Stimulated activated CD4-positive, alpha-beta T cell treated with anti-CD3 and anti-CD28 coated beads, Interleukin-1b, Interleukin-23, amount 100 ng/mL, for 24 hours (primary cell): ENCODE measurements around the gene ANXA11.
"Not testable (repeated sequence)": the region's sequence is repeated elsewhere in the genome, so short reads cannot be mapped to it uniquely, and the experiment has no call there.

Source experiments
- DNase-seq, 4 experiments: peaks; one replicate each; pipeline ENCODE4 v3.0.0-alpha.2; 2020; ENCODE audit warnings: low read depth in 4 of 4, low spot score in 1 of 4

The ANXA11 gene

DNA sequence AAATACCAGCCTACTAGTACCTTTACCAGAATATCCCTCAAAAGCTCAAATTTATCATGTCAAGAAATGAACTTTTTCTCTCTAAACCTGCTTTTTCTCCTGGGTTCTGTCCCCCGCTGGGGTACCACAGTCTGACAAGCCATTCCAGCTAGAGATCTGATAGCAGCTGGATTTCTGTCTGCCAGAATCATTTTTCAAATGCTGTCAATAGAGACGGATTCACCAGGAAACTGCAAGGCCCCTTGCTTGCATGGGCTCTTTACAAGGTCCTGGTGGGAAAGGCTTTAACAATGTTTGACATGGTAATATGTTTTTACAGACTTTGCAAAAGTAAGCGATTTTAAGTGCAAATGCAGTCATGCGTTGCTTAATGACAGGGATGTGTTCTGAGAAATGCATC, 4.9 kb upstream of the ANXA11 start:
- no peak for DNase-seq

DNA sequence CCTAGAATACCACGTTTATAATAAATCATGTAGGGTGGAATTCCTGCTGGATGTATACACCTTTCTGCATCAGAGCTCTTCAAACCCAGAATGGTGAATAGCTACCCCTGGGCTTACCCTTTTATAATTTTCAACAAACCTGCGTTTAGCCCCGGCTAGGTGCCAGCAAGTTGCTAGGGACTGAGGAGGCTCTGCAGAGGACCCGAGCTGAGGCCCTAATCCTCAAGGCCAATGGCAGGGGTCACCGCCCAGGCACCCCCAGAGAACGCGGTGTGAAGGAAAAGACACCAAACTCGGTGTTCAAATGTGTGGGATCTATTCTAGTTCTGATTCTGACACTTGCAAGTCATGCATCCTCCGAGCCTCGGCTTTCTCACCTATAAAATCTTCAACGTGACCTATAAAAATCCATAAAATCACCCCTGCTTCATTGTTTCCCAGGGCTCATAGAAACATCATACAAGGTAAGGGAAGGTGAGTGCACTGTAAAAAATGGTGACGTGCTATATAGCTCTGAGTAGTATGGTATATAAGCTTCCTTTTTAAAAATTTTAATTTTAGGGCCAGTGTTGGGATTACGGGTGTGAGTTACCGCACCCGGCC, 2.5 kb upstream of the ANXA11 start:
- DNase-seq: no peak

GRCh38 chr10:80206277-80206655, 929 bp upstream of the ANXA11 start:
- DNase-seq: no peak

- no peak for DNase-seq
Measured at GRCh38 chr10:80204677-80205476, 460 bp downstream of the ANXA11 start.

DNA sequence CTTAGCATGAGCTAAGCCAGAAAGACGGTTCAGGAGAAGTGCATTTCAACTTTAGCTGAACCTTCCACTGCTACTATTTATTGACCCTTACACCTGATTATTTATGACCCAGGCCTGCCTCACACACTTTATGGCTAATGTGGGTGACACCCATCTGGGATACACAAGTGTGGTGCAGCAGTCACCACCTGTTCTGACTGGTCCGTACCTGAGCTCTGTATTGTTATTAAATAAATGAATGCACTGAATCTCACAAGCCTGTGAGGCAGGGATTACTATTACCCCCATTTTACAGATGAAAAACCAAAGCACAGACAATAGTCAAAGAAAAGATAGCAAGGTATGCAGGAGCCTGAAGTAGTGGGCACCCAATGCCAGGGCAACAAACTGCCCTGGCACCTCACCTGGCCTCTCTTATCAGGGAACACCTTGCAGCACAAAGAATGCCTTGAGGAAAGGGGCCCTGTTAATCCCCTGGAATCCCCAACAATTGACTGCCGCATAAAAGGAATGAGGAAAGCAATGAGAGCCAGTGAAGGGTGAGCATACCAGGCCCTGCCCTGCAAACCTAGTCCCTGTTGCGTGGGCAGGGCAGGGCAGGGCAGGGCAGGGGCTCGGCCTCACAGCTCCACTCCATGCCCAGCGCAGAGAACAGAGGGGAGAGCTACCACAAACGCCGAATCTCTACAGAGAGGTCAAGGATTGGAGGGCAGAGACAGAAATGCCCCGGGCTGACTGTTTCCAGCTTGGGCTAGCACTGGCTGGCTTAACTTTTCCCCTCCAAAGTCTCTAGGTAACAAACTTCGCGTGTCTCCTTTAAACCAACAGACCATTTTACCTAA, 1.3 kb downstream of the ANXA11 start:
- no peak for DNase-seq

GRCh38 chr10:80202934-80203834, 2.2 kb downstream of the ANXA11 start:
- peak in 2 of 4 experiments; percentile 36 to 60 for DNase-seq

GRCh38 chr10:80202530-80202929, 2.8 kb downstream of the ANXA11 start:
- not testable (repeated sequence) for DNase-seq

DNA sequence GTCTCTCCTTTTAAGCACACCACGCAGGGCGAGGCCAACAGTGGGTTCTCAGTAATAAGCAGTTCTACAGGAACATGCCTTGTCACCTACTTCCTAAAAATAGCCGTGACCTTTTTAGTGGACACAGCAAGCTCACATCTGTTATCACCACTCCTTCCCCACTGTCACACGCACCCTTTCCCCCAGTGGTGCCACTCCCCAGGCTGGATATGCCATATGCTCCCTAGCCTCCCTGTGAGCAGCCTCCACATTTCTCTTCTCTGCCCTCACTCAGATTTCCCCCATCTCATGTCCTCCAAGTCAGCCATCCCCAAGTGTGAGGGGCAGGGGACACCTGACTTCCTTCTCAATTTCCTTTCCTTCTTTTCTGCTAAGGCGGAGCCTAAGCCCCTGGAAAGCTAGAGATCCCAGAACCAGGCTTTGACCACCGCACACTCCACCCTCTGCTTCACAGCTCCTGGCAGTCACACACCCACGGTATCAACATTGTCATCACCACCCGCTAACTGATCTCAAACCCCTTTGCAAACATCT, 3.7 kb downstream of the ANXA11 start:
- DNase-seq: no peak

- no peak for DNase-seq
Measured at GRCh38 chr10:80200687-80201086, 4.7 kb downstream of the ANXA11 start.

GRCh38 chr10:80200259-80200658, 5.1 kb downstream of the ANXA11 start:
- DNase-seq: no peak

DNA sequence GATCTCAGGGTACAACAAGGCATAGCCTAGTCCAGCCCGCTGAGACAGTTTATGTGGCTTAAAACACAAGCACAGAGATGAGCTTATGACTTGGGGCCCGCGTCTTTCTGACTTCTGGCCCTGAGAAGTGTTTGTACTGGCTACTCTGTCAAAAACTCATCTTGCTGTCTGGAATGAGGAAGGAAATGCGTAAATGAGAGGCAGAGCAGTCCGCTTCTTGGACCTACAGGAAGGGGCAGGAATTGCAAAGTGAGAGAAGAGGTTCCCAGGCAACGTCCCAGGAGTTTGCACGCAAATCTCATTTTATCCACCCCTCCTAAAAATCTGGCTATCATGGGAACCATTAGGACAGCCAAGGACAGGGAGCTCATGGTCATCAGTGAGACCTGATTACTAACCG, 5.5 kb downstream of the ANXA11 start:
- DNase-seq: no peak

DNA sequence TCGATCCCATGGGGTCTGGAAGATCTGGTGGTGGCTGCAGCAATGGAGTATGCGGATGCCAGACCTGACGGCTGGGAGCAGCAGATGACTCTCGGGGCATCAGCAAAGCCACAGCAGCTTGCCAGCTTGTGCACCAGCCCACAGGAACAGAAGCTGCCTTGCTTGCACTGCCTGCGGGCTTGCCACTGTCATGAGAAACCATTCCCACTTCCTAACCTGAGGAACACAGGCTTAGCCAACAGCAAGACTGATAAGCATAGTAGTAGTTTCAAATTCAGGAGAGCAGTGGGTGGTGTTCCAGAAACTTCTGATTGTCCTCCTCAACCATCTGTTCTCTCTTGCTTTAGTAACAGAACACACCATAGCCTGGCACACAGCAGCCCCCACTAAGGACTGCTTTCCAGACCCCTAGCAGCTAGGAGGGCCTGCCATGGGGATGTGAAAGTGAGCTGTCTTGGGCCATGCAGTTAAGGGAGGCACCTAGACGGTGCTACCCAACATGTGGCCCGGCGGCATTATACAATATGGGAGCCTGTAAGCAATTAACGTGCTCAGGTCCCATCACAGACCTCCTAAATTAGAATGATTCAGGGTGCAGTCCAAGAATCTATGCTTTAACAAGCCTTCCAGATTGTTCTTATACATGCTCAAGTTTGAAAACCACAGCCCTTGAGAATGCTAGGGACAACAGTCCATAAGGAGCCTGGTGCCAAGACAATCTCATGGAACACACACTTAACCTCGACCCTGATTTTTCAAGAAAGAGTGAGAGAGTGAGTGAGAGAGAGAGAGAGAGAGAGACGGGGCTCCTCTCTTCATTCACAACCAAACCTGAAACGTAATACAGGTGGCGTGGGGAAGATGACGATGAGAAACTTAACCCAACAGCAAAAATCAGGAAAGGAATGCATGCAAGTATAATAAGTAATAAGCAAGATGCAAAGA, 7.1 kb downstream of the ANXA11 start:
- DNase-seq: no peak

- no peak for DNase-seq
Measured at GRCh38 chr10:80196950-80197315, 8.4 kb downstream of the ANXA11 start.

GRCh38 chr10:80196270-80196949, 8.9 kb downstream of the ANXA11 start:
- DNase-seq: peak in 2 of 4 experiments; percentile 52 to 62

GRCh38 chr10:80195046-80195574, 10.2 kb downstream of the ANXA11 start:
- no peak for DNase-seq

GRCh38 chr10:80194373-80195045, 10.8 kb downstream of the ANXA11 start:
- no peak for DNase-seq

DNA sequence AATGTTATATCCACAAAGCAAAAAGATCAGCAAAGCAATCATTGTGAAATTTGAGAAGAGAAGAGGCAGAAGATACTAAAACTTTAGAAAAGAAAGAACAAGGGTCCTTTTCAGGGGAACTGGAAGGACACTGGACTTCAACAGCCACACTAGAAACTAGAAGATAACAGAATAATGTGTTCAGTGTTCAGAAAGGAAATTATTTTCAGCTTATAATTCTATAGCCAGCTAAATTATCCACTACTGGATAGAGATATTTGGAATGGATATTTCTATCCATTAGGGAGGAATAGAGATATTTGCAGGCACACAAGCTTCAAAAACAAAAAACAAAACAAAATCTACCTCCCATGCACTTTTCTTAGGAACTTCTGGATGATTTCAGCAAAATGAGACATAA, 12.8 kb downstream of the ANXA11 start:
- DNase-seq: no peak

DNA sequence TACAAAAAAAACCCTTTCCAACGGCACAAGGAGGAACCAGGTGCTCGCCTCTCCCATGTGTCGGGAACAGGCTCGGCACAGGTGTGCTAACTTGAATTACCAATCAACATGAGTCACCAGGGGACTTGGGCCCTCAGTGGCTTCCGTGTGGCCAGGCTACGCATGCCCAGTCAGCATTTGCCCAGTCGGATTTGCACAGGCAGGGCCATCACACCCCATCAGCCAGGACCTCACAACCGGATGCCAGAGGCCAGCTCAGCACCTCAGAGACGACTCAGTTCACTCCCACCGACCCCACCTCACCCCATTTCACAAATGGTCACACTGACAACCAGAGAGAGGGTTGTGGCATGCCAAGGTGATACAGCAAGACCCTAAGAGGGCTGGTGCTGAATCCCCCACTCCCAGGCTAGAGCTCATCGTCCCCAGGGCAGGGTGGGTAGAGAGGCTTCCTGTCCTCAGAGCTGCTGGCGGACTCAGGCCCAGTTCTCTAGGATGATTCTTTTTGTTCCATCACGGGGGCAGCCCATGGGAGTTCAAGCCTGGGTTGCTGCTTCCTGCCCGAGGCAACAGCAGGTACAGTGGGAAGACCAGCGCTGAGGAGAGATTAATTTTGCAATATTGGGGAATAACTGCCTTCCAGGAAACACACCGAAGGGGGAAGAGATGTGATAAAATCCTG, 13.6 kb downstream of the ANXA11 start:
- DNase-seq: no peak
